ENCODE measurements around the gene LAMA2. TPM values are rescaled to one million over a fixed set of nuclear protein-coding genes. Genes with fewer than 3 reads are reported as not detected.

LAMA2 gene
- total and polyA plus RNA-seq, 2 donors (not counting 3 experiments of a cell fraction or from before 2014, with no cell fraction given): 0.51 to 0.75 TPM

- no peaks in the 10 kb centered on the region for H3K27me3 ChIP-seq (ENCODE audit: control insufficient read depth in 2 of 2, insufficient read depth in 2 of 2, low read length in 2 of 2)
- H3K9ac ChIP-seq (replicated peaks; ENCODE audit: extremely low read depth, insufficient read depth, low read length): no peak overlapping the region
- H3K79me2 ChIP-seq (ENCODE audit: control insufficient read depth, insufficient read depth, low read length): no peaks in the 10 kb centered on the region
- H4K20me1 ChIP-seq (replicated peaks; ENCODE audit: control insufficient read depth, extremely low read depth, insufficient read depth, low read length): no peaks in the 10 kb centered on the region
- H3K9me3 ChIP-seq (replicated peaks; ENCODE audit: control insufficient read depth, insufficient read depth, low read length): no peaks in the 10 kb centered on the region
- dilution Hi-C loops (cut with MboI; ENCODE audit: extremely low pct_ligation_motif_present, low sequenced_read_pairs) (no loop called here), intact Hi-C loops (cut with micrococcal nuclease) (loop anchor here (10.0 kb wide), 1 partner anchor 531 kb away; the partner anchor contains the start of gene PTPRK)
- no peaks in the 10 kb centered on the region for H3K4me1 ChIP-seq (ENCODE audit: control insufficient read depth, extremely low read depth, insufficient read depth, low read length)
- no peak overlapping the region for H3K4me3 ChIP-seq (replicated peaks in 1 of 3; ENCODE audit: insufficient read depth in 1 of 3, low read depth in 1 of 3, low read length in 3 of 3)
- FAIRE-seq: no peak
- H2AFZ ChIP-seq (ENCODE audit: low read depth, low read length): no peak overlapping the region
- ChIA-PET POLR2A (no interaction called here), CTCF (interaction anchor here (0.6 to 1.3 kb wide), 2 partner anchors 36 to 196 kb away, joined by 3 read pairs; no protein-coding TSS in a partner anchor)
- no peaks in the 10 kb centered on the region for H3K36me3 ChIP-seq (ENCODE audit: control insufficient read depth in 2 of 2, extremely low read depth in 1 of 2, insufficient read depth in 2 of 2, low read length in 2 of 2)
- no peak overlapping the region for H3K27ac ChIP-seq (ENCODE audit: insufficient read depth, low read depth, low read length)
- TF ChIP-seq CTCF (IDR thresholded peaks at IDR 0.05; ENCODE audit: extremely low read depth in 1 of 2, insufficient read depth in 1 of 2, low read depth in 1 of 2, low read length in 2 of 2): no peak
- no peak for TF ChIP-seq MAX (IDR thresholded peaks at IDR 0.05; ENCODE audit: insufficient read depth, insufficient read length)
- no peak for TF ChIP-seq POLR2A (IDR thresholded peaks at IDR 0.05; ENCODE audit: low read depth, low read length)
- TF ChIP-seq GATA2 (IDR thresholded peaks at IDR 0.05; ENCODE audit: insufficient read depth, insufficient read length, low read depth, low read length): no peak
- TF ChIP-seq FOS (IDR thresholded peaks at IDR 0.05; ENCODE audit: borderline replicate concordance, insufficient read depth, low read length): peak; percentile 42
- no peak for TF ChIP-seq POLR2AphosphoS5 (IDR thresholded peaks at IDR 0.05; ENCODE audit: insufficient read depth, low read depth, low read length)
- no peak for TF ChIP-seq JUN (IDR thresholded peaks at IDR 0.05; ENCODE audit: borderline replicate concordance, insufficient read depth, insufficient read length, low read depth)
- no peaks in the 10 kb centered on the region for H3K9me1 ChIP-seq (replicated peaks; ENCODE audit: control insufficient read depth, extremely low read depth, insufficient read depth, low read length)
- DNase-seq (ENCODE audit: low read depth, low spot score): peak; percentile 2
- BruUV-seq (replicated peaks): no TSS peak
- no peak overlapping the region for H3K4me2 ChIP-seq (ENCODE audit: insufficient read depth, low read length)
These were observed 172.9 kb downstream of the LAMA2 start for GRCh38 chr6:129055796-129056195.

Data from endothelial cell of umbilical vein (primary cell).